GM12864 (cell line): ENCODE measurements around the gene EPHA3.

Source experiments
- DNase-seq: peaks from one replicate; pipeline ENCODE4 v3.0.0-alpha.2; 2011; ENCODE audit warnings: low read depth
- H3K4me3 ChIP-seq: 2 replicates; pipeline ENCODE4 v1.5.1; 2011; ENCODE audit warnings: mild to moderate bottlenecking, low read depth, low read length, control low read depth
- CTCF ChIP-seq: IDR thresholded peaks from 2 replicates; pipeline ENCODE4 v1.5.1; 2011; ENCODE audit warnings: low read depth, mild to moderate bottlenecking, moderate library complexity, low read length, control low read depth, inconsistent platforms; ENCODE audit errors: missing control alignments

The EPHA3 gene

DNA sequence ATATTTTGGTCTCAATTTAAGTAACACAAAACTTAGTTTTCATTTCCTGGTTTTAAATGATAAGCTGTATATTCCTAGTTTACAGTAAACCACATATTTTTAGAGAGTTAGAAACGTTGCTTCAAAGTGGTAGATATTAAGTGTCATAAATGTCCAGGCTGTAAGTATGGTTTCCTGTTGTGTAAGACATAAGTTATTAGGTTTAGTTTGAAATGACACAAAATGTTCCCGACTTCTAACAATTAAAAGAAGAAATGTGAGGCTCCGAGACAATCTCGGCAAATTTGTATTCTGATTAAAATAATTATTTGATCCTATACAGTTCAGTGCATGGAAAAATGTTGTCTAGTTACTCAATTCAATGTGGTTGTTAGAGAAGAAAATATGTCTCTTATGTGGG is 387.3 kb downstream of the EPHA3 start:
- TF ChIP-seq CTCF, result no peak
- H3K4me3 ChIP-seq, result no peak overlapping the region
- DNase-seq, result no peak

GRCh38 chr3:89503891-89504391 is 396.5 kb downstream of the EPHA3 start:
- H3K4me3 ChIP-seq, result no peak overlapping the region
- no peak for TF ChIP-seq CTCF
- DNase-seq, result no peak

- no peak overlapping the region for H3K4me3 ChIP-seq
- no peak for DNase-seq
- TF ChIP-seq CTCF, result no peak
Observed at GRCh38 chr3:89504432-89504831, 397.0 kb downstream of the EPHA3 start.

DNA sequence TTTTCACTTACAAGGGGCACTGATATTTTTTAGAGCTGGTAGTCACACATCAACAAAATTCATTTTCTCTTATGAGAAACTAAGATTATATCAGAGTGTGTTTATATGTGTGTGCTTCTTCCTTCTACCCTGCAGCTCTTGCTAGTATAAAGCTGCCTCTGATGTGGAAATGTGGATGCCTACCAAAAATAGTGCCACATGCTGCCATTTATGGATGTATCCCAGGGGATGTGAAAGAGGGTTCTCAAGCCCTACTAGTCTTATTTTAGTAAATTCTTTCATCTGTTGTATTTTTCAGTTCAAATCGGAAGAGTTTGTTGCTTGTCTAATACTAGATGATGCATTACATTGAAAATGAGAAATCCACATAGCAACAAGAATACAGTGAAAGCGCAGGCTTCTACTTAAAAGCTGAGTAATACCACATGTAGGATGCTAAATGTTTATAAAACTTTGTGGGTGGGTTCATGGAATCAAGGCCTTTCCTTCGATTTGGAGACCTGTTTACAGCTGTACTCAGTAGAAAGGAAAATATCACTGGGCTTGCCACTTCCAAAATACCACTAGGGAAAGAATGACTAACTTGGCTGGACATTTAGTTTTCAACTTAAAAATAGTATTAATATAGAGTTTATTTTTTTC is 399.2 kb downstream of the EPHA3 start:
- DNase-seq, result no peak
- no peak overlapping the region for H3K4me3 ChIP-seq
- no peak for TF ChIP-seq CTCF

DNA sequence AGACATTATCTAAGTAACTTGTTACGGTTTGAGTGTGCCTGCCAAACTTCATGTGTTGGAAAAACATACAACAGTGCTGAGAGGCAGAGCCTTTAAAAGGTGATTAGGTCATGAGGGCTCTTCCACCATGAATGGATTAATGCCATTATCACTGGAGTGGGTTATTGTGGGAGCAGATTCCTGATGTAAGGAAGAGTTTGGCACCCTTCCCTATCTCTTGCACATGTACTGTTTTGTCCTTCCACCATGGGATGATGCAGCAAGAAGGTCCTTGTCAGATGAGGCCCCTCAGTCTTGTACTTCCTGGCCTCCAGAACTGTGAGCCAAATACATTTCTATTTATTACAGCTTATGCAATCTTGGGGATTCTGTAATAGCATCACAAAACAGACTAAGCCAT is 413.9 kb downstream of the EPHA3 start:
- TF ChIP-seq CTCF, result no peak
- H3K4me3 ChIP-seq, result no peak overlapping the region
- no peak for DNase-seq

- no peak overlapping the region for H3K4me3 ChIP-seq
- DNase-seq, result no peak
- TF ChIP-seq CTCF, result no peak
Observed at GRCh38 chr3:89522155-89522554, 414.7 kb downstream of the EPHA3 start.

- DNase-seq, result no peak
- no peak for TF ChIP-seq CTCF
- H3K4me3 ChIP-seq, result no peak overlapping the region
Observed at GRCh38 chr3:89525609-89526008, 418.2 kb downstream of the EPHA3 start.
